A549 (cell line): ENCODE data around the gene NEDD8. TPM values are rescaled to one million over a fixed set of nuclear protein-coding genes. Genes with fewer than 3 reads are reported as not detected.

Experiments used
- ATAC-seq, 2 experiments: fragments of 200-7000 bp in 1 of 2; fragments of >200 bp in 1 of 2; cut with Nextera tagmentation in 1 of 2; cut with Tn5 transposase in 1 of 2; 3 replicates each; pipeline versions ENCODE4 v1.8.0 to v1.9.1; 2018 to 2020; ENCODE audit warnings: mild to moderate bottlenecking in 1 of 2, moderate library complexity in 1 of 2
- CTCF ChIA-PET: fragments of 300-600 bp; sonication (Branson Sonifier 250); formaldehyde crosslinking; extraction: SDS; loops from one replicate; lab custom pipeline; 2021; ENCODE audit warnings: antibody characterized with exemption, inconsistent platforms; lab: Yijun Ruan, JAX
- POLR2A ChIA-PET: fragments of 350-600 bp; formaldehyde crosslinking; extraction: SDS; loops from one replicate; lab custom pipeline; 2021; ENCODE audit warnings: antibody characterized with exemption, inconsistent platforms; lab: Yijun Ruan, JAX
- DNase-seq, 2 experiments: peaks; one replicate each; pipeline versions ENCODE4 v3.0.0 to v3.0.0-alpha.2; 2011 to 2016; ENCODE audit warnings: low read depth in 1 of 2, low spot score in 1 of 2
- FAIRE-seq: peaks from 2 replicates; lab custom pipeline; 2011; peaks lifted over from hg19 to GRCh38; lab: Jason Lieb, UNC
- H3K27ac ChIP-seq, 2 experiments: fragments of >200 bp; sonication (Bioruptor Twin); formaldehyde crosslinking; 3 replicates each; pipeline ENCODE4 v1.5.1; 2016 to 2017
- H3K4me1 ChIP-seq: fragments of >200 bp; sonication (Bioruptor Twin); formaldehyde crosslinking; 3 replicates; pipeline ENCODE4 v1.6.1; 2016
- H3K4me2 ChIP-seq: fragments of >200 bp; sonication (Bioruptor Twin); formaldehyde crosslinking; 3 replicates; pipeline ENCODE4 v1.6.1; 2016
- H3K4me3 ChIP-seq: fragments of >200 bp; sonication (Bioruptor Twin); formaldehyde crosslinking; 3 replicates; pipeline ENCODE4 v1.5.1; 2016
- H3K9me3 ChIP-seq: fragments of >200 bp; sonication (Bioruptor Twin); formaldehyde crosslinking; 3 replicates; pipeline ENCODE4 v1.6.1; 2016
- BHLHE40 ChIP-seq: IDR thresholded peaks from 2 replicates; pipeline ENCODE4 v1.6.1; 2012; ENCODE audit warnings: low read depth, low read length, inconsistent platforms
- CBX8 ChIP-seq: fragments of 200-600 bp; sonication (generic); IDR thresholded peaks from 2 replicates; pipeline ENCODE4 v1.6.1; 2016
- CHD2 ChIP-seq: fragments of 150-350 bp; IDR thresholded peaks from 2 replicates; pipeline ENCODE4 v1.6.1; 2014; ENCODE audit warnings: low read length; ENCODE audit not compliant: partially characterized antibody
- EHF ChIP-seq: fragments of 250-450 bp; sonication (Bioruptor Pico); IDR thresholded peaks from 2 replicates; pipeline ENCODE4 v1.5.0; 2020; ENCODE audit warnings: mild to moderate bottlenecking
- EP300 ChIP-seq, 2 experiments: fragments of >200 bp; sonication (Bioruptor Twin); formaldehyde crosslinking; IDR thresholded peaks; 2 replicates in 1 of 2; 3 replicates in 1 of 2; pipeline ENCODE4 v1.6.1; 2016 to 2017
- FOSL2 ChIP-seq, 2 experiments: fragments of 450-650 bp in 1 of 2; fragments of >200 bp in 1 of 2; sonication (Bioruptor Twin) in 1 of 2; formaldehyde crosslinking; IDR thresholded peaks; 2 replicates each; pipeline versions ENCODE4 v1.5.0 to v1.6.1; 2016 to 2020; ENCODE audit warnings: mild to moderate bottlenecking in 1 of 2, moderate library complexity in 1 of 2
- FOXS1 ChIP-seq: fragments of 250-450 bp; sonication (Bioruptor Pico); IDR thresholded peaks from 2 replicates; pipeline ENCODE4 v1.5.0; 2020; ENCODE audit warnings: mild to moderate bottlenecking, moderate library complexity
- HDAC2 ChIP-seq: fragments of 200-600 bp; sonication (generic); IDR thresholded peaks from 2 replicates; pipeline ENCODE4 v1.6.1; 2016
- HOXB13 ChIP-seq: fragments of 250-450 bp; sonication (Bioruptor Pico); IDR thresholded peaks from 2 replicates; pipeline ENCODE4 v1.5.0; 2020; ENCODE audit warnings: low read depth, mild to moderate bottlenecking, moderate library complexity
- HOXB5 ChIP-seq: fragments of 250-450 bp; sonication (Bioruptor Pico); IDR thresholded peaks from 2 replicates; pipeline ENCODE4 v1.5.0; 2020; ENCODE audit warnings: mild to moderate bottlenecking, moderate library complexity
- NFE2L2 ChIP-seq: fragments of 150-350 bp; conservative IDR thresholded peaks from 2 replicates; pipeline ENCODE4 v1.6.1; 2014; ENCODE audit warnings: low read length
- NPAS2 ChIP-seq: fragments of 250-450 bp; sonication (Bioruptor Pico); IDR thresholded peaks from 2 replicates; pipeline ENCODE4 v1.8.0; 2022; ENCODE audit warnings: mild to moderate bottlenecking, moderate library complexity, borderline replicate concordance
- NR3C1 ChIP-seq: fragments of >200 bp; sonication (Bioruptor Twin); formaldehyde crosslinking; IDR thresholded peaks from 3 replicates; pipeline ENCODE4 v1.6.1; 2017
- POLR2AphosphoS2 ChIP-seq: conservative IDR thresholded peaks from 2 replicates; pipeline ENCODE4 v1.6.1; 2012; ENCODE audit warnings: low read length, improper control_type of control experiment, inconsistent platforms
- RNF2 ChIP-seq: fragments of 200-600 bp; sonication (generic); IDR thresholded peaks from 2 replicates; pipeline ENCODE4 v1.6.1; 2016; ENCODE audit warnings: low read depth, mild to moderate bottlenecking, antibody characterized with exemption, moderate library complexity, borderline replicate concordance
- SMC3 ChIP-seq: fragments of >200 bp; sonication (Bioruptor Twin); formaldehyde crosslinking; IDR thresholded peaks from 3 replicates; pipeline ENCODE4 v1.6.1; 2018; ENCODE audit warnings: inconsistent platforms
- TFCP2L1 ChIP-seq: fragments of 250-450 bp; sonication (Bioruptor Pico); IDR thresholded peaks from 2 replicates; pipeline ENCODE4 v1.5.0; 2021; ENCODE audit warnings: mild to moderate bottlenecking
- TP53 ChIP-seq: fragments of 250-450 bp; sonication (Bioruptor Pico); IDR thresholded peaks from 2 replicates; pipeline ENCODE4 v1.5.0; 2021; ENCODE audit warnings: mild to moderate bottlenecking, moderate library complexity
- USF2 ChIP-seq: fragments of 450-650 bp; IDR thresholded peaks from 2 replicates; pipeline ENCODE4 v1.6.1; 2014; ENCODE audit warnings: antibody characterized with exemption
- WGBS: methylation state at CpG from one replicate; pipeline ENCODE4 v1.1.6; 2017; ENCODE audit errors: missing lambda C conversion rate; 5-methylcytosine and 5-hydroxymethylcytosine counted together
- polyA plus RNA-seq, 4 experiments: library from polyadenylated mRNA; depleted of rRNA in 3 of 4; stranded (reverse); fragments of >200 nt; fragmentation: RNase III in 1 of 4; extraction: RNeasy Plus Mini Kit Qiagen cat#74134 plus additional on column Dnase treatment in 1 of 4; gene quantifications; 2 replicates in 3 of 4; 3 replicates in 1 of 4; pipeline ENCODE4 v1.2.3, GENCODE V29; 2011 to 2017
- TF ChIP-seq, protein P1 (sequence below): fragments of >200 bp; sonication (Bioruptor Twin); formaldehyde crosslinking; IDR thresholded peaks from 2 replicates; pipeline ENCODE4 v1.6.1; 2016
- TF ChIP-seq, protein P2 (sequence below): fragments of 250-450 bp; sonication (Bioruptor Pico); IDR thresholded peaks from 2 replicates; pipeline ENCODE4 v1.5.0; 2020; ENCODE audit warnings: low read depth, mild to moderate bottlenecking, moderate library complexity
- TF ChIP-seq, protein P3 (sequence below): fragments of >200 bp; sonication (Bioruptor Twin); formaldehyde crosslinking; IDR thresholded peaks from 3 replicates; pipeline ENCODE4 v1.6.1; 2016

NEDD8 gene
- polyA plus RNA-seq, 2 of the 4 experiments (the other 2 are of a cell fraction) = 433 to 589 TPM

- ChIA-PET POLR2A (no interaction called here), CTCF (interaction anchor here (0.8 to 34.0 kb wide), 3 partner anchors 21 to 39 kb away, joined by 3 to 469 read pairs (median 24); partner anchors contain the start of genes CIDEB, DHRS1, LTB4R and LTB4R2)
- no peaks in the 10 kb centered on the region for H3K9me3 ChIP-seq
- no peak overlapping the region for H3K27ac ChIP-seq
- FAIRE-seq = no peak
- no peak overlapping the region for H3K4me2 ChIP-seq
- WGBS = 79% methylated on average over 6 of the region's 6 CpGs
- no peak for DNase-seq
- H3K4me3 ChIP-seq = no peak overlapping the region
- H3K4me1 ChIP-seq = peaks cover 8% of the 10 kb centered on the region
- TF ChIP-seq, protein P1, sequence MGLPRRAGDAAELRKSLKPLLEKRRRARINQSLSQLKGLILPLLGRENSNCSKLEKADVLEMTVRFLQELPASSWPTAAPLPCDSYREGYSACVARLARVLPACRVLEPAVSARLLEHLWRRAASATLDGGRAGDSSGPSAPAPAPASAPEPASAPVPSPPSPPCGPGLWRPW = no peak
- TF ChIP-seq POLR2AphosphoS2 = no peak
- TF ChIP-seq TP53 (CRISPR knock-in tag) = no peak
- TF ChIP-seq, protein P2, sequence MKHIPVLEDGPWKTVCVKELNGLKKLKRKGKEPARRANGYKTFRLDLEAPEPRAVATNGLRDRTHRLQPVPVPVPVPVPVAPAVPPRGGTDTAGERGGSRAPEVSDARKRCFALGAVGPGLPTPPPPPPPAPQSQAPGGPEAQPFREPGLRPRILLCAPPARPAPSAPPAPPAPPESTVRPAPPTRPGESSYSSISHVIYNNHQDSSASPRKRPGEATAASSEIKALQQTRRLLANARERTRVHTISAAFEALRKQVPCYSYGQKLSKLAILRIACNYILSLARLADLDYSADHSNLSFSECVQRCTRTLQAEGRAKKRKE (CRISPR knock-in tag) = no peak
- no peak for TF ChIP-seq FOXS1 (CRISPR knock-in tag)
- no peak for TF ChIP-seq USF2
- no peak for TF ChIP-seq HOXB13 (CRISPR knock-in tag)
- TF ChIP-seq BHLHE40 = no peak
- no peak for TF ChIP-seq CBX8
- no peak for TF ChIP-seq HOXB5 (CRISPR knock-in tag)
- TF ChIP-seq, protein P3, sequence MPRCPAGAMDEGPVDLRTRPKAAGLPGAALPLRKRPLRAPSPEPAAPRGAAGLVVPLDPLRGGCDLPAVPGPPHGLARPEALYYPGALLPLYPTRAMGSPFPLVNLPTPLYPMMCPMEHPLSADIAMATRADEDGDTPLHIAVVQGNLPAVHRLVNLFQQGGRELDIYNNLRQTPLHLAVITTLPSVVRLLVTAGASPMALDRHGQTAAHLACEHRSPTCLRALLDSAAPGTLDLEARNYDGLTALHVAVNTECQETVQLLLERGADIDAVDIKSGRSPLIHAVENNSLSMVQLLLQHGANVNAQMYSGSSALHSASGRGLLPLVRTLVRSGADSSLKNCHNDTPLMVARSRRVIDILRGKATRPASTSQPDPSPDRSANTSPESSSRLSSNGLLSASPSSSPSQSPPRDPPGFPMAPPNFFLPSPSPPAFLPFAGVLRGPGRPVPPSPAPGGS = no peak
- no peak for TF ChIP-seq NR3C1
- TF ChIP-seq EP300 (IDR thresholded peaks at IDR 0.05) = no peak
- TF ChIP-seq TFCP2L1 = no peak
- no peak for TF ChIP-seq SMC3
- TF ChIP-seq RNF2 = no peak
- no peak for TF ChIP-seq NFE2L2
- TF ChIP-seq NPAS2 = no peak
- no peak for ATAC-seq
Observed at GRCh38 chr14:24263848-24264247, 31.7 kb upstream of the NEDD8 start.

- 82% methylated on average over 13 of the region's 14 CpGs for WGBS
- ATAC-seq (peak in 1 of 2 experiments; percentile 32; a peak in 1 of 6 replicates), DNase-seq (no peak), FAIRE-seq (no peak)
- POLR2A ChIA-PET = no interaction called here
- Histone ChIP-seq H3K4me1 (peaks cover 8% of the 10 kb centered on the region), H3K9me3 (no peaks in the 10 kb centered on the region), H3K4me3 (no peak within 1 kb of the TSS), H3K4me2 (no peak within 1 kb of the TSS), H3K27ac (no peak within 1 kb of the TSS)
- no peak for TF ChIP-seq HDAC2
- no peak for TF ChIP-seq EHF (CRISPR knock-in tag)
- TF ChIP-seq NPAS2 = no peak
- no peak for TF ChIP-seq FOSL2 (IDR thresholded peaks at IDR 0.05)
- TF ChIP-seq FOSL2 (CRISPR knock-in tag; IDR thresholded peaks at IDR 0.05) = no peak
- no peak for TF ChIP-seq EP300 (IDR thresholded peaks at IDR 0.05)
- no peak for TF ChIP-seq CHD2
- TF ChIP-seq, all 56 proteins: peak for 0
- CTCF ChIA-PET = interaction anchor here (0.8 to 34.0 kb wide), 7 partner anchors 8 to 40 kb away, joined by 3 to 469 read pairs (median 4); partner anchors contain the start of genes CIDEB, DHRS1, LTB4R and LTB4R2
Observed at GRCh38 chr14:24262821-24263733, 30.9 kb upstream of the NEDD8 start, which contains the start of gene TGM1. TSS of gene TGM1 (minus strand) at chr14:24263177. CDS start at chr14:24262352, 825 bp downstream.
